ENCODE measurements around the gene TMEM138.

The TMEM138 gene

DNA sequence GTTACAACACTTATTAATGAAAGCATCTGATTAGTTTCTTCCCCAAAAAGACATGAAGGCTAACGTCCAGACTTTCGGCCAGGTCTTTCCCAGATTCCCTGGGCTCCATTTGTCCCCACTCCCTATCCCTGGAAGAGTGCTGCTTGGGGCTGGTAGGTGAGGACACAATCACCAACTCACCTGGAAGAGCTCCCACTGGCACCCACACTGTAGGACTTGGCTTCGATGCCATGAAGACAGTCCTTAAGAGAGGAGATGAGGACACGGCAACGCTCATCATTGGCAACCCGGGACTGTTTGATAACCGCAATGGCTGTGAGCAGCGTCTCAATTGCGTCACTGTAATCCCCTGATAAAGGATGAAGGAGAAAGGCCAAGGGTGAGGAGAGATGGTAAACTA, 49.4 kb downstream of the TMEM138 start:
- DNase-seq, result no peak

DNA sequence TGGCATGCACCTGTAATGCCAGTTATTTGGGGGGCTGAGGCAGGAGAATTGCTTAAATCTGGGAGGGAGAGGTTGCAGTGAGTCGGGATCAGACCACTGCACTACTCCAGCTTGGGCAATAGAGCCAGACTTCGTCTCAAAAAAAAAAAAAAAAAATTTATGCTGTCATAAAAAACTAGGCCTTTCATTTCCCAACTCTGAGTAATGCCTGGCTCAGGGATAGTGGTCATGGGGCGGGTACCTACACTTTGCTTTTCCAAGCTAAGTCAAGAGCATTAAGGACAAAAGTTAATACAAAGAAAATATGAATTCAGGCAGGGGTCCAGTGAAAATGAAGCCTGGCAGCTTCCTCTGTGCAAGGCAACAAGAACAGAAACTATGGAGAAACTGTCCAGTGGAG, 51.3 kb downstream of the TMEM138 start:
- DNase-seq, result no peak

DNA sequence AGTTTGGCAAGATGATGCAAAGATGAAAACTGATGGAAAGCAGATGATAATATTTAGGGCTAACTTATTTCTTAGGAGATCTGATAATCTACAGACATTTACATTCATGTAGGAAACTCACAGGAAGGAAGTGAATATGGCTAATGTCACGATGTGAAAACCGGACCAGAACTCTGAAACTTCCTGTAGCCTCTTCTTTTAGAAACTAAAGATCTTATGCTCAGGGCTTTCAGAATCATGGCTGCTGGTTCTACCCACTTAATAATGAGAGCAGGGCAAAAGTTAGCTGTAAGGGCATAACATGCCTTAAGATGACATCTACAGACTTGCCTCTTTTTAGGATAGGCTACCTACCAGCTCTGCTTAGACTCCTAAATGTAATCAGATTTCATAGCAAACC, 52.4 kb downstream of the TMEM138 start:
- no peak for DNase-seq

DNA sequence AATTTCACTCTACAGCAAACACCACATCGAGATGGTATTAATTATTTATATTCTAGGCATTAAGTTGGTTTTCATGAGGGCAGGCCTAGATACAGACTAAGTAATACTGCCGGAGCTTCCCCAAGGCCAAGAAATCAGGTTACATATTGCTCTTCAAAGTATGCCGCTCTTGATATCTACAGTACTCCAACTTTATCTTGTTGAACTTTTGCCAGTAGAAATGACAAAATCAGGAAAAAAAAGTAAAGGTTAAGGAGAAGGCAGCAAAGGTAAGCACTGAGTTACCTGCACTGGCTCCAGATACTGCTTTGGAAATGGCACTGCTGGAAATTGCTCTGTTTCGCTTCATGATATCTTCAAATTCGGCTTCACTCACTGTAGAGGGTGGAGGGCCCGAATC, 53.2 kb downstream of the TMEM138 start:
- no peak for DNase-seq

DNA sequence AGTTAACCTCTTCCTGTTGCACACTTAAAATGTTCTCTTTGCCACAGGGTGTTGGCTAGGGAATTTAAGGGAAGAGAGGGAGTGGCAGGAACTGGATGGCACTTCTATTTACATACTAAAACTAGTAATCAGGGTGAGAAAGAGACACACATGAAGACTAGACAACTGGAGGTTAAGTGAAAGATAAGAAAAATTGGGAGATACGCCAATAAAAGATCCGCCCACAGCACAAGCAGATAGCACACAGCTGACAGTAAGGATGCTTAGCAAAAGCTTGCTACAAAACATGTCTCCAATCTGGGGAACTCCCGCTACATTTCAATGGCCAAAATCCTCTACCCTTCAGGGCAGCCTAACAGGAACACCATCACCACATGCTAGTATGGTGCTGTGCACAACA, 54.8 kb downstream of the TMEM138 start:
- DNase-seq, result no peak

DNA sequence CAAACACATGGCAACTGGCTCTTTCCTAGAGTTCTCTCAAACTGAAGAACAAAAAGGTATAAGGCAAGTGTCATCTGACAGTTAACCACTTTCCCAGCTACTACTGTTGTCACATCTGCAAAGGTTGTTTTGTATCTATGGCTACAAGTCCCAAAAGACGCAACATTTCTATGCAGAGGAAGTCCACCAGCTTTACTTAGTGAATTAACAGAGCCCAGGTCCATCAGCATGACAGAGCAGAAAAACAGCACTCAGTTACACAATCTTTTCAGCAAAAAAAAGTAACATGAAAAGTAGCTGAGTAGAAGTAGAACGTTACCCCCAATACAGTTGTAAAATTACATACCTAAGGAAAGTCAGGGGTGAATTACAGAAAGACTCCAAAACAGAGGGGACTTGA, 55.5 kb downstream of the TMEM138 start:
- DNase-seq, result no peak

DNA sequence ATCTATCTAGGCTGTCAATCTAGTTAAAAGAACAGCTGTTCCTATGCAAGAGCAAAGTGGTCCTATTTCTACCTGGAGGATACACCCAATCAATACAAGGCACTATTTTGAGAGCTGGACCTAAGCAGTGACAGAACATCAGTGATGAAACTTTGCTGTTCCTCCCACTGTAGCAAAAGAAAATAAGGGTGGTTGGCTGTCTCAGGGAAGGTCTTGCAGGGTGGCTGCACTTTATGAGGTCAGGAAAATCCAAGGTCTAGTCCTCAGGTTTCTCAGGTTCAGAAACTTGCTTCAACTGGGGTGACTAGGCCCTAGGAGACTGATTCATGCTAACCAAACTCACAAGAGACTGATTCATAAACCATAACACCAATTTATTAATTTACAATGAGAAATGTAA, 56.0 kb downstream of the TMEM138 start:
- no peak for DNase-seq
